Activated CD8-positive, alpha-beta memory T cell treated with anti-CD3 and anti-CD28 coated beads, Interleukin-2, amount 50 U/mL, for 24 hours (primary cell): ENCODE measurements around the gene MCF2L2.

ENCODE experiments used
- DNase-seq: peaks from one replicate; pipeline ENCODE4 v3.0.0-alpha.2; 2020; ENCODE audit errors: extremely low read depth

MCF2L2 gene

GRCh38 chr3:183293966-183294365, 134.5 kb downstream of the MCF2L2 start:
- no peak for DNase-seq

GRCh38 chr3:183291497-183292031, 136.9 kb downstream of the MCF2L2 start:
- DNase-seq: no peak

GRCh38 chr3:183290216-183290615, 138.2 kb downstream of the MCF2L2 start:
- no peak for DNase-seq

- no peak for DNase-seq
Observed at GRCh38 chr3:183288117-183288516, 140.3 kb downstream of the MCF2L2 start.

- no peak for DNase-seq
Observed at GRCh38 chr3:183287301-183287971, 141.0 kb downstream of the MCF2L2 start.

- DNase-seq: peak; percentile 88
Observed at GRCh38 chr3:183285828-183286457, 142.5 kb downstream of the MCF2L2 start.

GRCh38 chr3:183285318-183285717, 143.1 kb downstream of the MCF2L2 start:
- no peak for DNase-seq

- no peak for DNase-seq
Observed at GRCh38 chr3:183284570-183284969, 143.8 kb downstream of the MCF2L2 start.

DNA sequence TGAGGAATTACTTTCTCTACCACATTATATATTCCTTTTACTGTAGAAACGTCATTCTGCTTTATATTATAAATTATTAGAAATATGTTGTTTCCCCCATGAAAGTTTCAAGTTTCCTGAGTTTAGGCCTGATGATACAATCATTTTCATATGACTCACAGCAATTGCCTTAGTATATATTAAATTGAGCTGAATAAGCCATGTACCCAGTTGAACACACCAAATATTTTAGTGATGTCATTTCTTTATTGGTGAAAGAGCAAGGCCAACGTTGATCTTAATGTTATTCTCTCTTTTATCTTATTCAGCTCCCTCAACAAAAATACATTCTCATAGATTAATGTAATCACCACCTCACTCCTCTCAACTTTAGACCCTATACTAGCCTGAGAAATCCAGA, 144.5 kb downstream of the MCF2L2 start:
- no peak for DNase-seq

GRCh38 chr3:183281126-183281797, 147.2 kb downstream of the MCF2L2 start:
- no peak for DNase-seq

GRCh38 chr3:183279371-183279770, 149.0 kb downstream of the MCF2L2 start:
- no peak for DNase-seq

- no peak for DNase-seq
Observed at GRCh38 chr3:183278479-183279088, 149.8 kb downstream of the MCF2L2 start.

- DNase-seq: no peak
Observed at GRCh38 chr3:183277260-183277659, 151.2 kb downstream of the MCF2L2 start.

GRCh38 chr3:183275937-183276336, 152.5 kb downstream of the MCF2L2 start:
- DNase-seq: no peak

DNA sequence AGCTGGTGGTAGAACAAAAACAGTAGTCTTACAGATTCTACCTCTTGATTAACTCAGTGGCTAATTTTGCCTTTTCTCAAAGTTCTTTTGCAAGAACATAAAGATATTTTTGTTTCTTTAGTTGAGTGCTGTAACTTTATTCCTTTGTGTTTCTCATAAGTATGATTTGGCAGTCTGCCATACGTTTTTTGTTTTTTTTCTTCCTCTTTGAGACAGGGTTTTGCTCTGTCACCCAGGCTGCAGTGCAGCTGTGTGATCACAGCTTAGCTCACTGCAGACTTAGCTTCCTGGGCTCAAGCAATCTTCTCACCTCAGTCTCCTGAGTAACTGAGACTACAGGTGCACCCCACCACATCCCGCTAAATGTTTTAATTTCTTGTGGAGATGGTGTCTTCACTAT, 153.0 kb downstream of the MCF2L2 start:
- DNase-seq: no peak

DNA sequence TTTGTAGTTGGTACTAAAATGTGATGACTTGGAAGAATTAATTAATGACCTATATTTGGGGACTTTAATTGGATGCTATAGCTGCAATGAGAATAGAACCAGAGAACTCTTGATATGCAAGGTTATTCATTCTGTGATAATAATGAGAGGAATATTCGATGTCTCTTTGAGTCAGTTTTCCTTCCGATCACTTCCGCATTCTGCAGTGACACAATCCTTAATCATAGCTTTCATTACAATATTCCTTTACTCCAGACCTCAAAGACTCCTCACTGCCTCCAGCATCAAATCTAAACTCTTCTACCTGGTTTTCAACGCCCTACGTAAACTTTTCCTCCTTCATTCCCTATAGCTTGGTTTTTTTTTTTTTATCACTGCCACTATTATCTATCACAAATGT, 153.8 kb downstream of the MCF2L2 start:
- no peak for DNase-seq

GRCh38 chr3:183272791-183273190, 155.6 kb downstream of the MCF2L2 start:
- DNase-seq: no peak

DNA sequence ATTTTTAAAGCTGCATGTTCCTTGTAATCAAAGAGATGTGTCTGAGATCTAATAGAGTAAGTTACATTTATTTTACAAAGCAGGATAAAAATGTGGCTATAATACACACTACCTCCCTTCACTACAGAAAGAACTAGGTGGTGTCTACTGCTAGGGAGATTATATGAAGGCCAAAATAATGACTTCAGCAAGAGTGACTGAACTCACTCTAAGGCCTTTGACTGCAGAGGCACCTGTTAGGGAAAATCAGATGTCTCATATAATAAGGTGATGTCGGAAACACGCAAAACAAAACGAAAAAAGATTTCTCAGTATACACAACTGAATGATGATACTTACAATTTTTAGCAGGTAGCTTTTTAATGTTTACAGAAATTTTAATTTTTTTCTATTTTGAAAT, 156.3 kb downstream of the MCF2L2 start:
- no peak for DNase-seq

DNA sequence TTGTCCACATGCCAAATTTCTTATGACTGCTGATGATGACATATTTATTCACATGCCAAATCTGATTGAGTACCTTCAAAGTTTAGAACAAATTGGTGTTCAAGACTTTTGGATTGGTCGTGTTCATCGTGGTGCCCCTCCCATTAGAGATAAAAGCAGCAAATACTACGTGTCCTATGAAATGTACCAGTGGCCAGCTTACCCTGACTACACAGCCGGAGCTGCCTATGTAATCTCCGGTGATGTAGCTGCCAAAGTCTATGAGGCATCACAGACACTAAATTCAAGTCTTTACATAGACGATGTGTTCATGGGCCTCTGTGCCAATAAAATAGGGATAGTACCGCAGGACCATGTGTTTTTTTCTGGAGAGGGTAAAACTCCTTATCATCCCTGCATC, 158.1 kb downstream of the MCF2L2 start:
- DNase-seq: no peak

DNA sequence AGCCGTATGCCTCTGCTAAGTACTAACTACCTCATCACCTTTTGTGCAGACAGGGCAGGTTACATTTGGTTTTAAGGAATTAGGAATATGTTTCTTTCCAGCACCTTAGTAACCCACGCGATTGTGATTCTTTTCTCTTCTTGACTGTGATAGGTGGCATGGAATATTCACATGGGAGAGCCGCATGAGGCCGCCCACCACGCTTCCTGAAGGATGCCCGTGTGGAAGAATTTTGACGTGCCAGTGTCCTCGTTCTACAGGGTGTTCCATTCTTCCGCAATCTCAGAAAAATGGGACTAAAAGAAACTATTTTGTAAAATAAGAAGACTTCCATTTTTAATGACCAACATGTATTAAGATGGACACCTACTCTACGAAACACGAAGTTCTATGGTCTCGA, 159.1 kb downstream of the MCF2L2 start:
- DNase-seq: no peak

DNA sequence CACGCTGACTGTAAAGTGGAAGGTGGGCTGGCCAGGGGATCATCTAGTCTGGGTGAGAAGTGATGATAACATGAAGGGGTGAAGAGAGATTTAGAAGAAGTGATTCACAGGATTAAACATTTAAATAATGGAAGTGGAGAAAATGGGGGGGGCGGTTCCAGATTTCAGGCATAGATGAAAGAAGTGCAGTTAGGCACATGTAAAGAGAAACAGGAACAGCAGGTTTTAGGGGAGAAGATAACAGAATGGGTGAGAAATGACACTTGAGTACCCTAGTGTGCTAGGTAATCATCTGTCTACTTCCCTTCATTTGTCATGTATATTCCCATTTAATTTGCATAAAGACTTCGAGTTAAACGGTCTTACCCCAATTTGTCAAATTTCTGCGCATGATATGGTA, 160.1 kb downstream of the MCF2L2 start:
- DNase-seq: no peak

DNA sequence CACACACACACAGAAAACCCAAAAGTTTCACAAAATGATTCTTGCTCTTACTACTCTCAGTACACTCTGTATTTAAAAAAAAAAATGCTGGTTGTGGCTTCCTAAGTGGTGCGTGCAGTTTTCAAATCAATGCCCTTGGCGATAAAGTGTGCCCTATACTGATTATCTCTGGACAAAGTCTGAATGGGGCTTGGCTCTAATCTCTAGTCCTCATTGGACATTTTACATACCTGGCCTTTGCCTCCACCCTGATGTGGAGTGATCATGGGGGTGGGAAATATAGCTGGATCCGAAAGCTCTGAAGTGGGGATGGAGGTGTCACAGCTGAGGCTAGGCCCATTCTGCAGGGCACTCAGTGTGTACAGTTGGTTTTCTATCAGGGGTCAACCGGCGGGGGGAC, 161.3 kb downstream of the MCF2L2 start:
- no peak for DNase-seq

DNA sequence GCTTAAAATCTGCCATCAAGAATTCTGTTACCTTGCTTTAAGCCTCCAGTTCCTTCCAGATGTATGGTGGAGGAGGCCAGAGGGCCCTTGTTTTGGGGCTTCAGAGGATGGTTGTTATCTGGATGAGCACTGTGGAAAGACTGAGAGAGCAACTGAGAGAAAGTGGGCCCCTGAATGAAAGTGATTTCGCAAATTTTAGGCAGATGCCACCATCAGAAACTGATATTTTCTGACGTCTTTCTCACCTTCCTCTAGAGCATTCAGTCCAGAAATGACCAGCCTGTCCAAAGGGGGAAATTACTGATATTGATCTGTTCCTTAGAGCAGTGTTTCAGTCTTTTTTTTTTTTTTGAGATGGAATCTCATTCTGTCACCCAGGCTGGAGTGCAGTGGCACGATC, 162.0 kb downstream of the MCF2L2 start:
- DNase-seq: no peak
